HL-60 (cell line): ENCODE results near the gene SEPTIN11.

Experiments
- CTCF ChIP-seq: IDR thresholded peaks from one replicate; pipeline ENCODE4 v1.5.1; 2011; ENCODE audit warnings: low read length, control low read depth, inconsistent platforms; ENCODE audit not compliant: insufficient read depth
- GABPA ChIP-seq: IDR thresholded peaks from 2 replicates; pipeline ENCODE4 v1.6.1; 2012; ENCODE audit warnings: low read depth
- POLR2AphosphoS5 ChIP-seq: IDR thresholded peaks from 2 replicates; pipeline ENCODE4 v1.6.1; 2012; ENCODE audit warnings: low read depth
- REST ChIP-seq: IDR thresholded peaks from 2 replicates; pipeline ENCODE4 v1.6.1; 2012; ENCODE audit warnings: low read depth; ENCODE audit not compliant: insufficient replicate concordance
- SPI1 ChIP-seq: IDR thresholded peaks from 2 replicates; pipeline ENCODE4 v1.6.1; 2012; ENCODE audit warnings: low read depth, mild to moderate bottlenecking, borderline replicate concordance

GRCh38 chr4:76982638-76983584 lies 33.4 kb downstream of the SEPTIN11 start:
- TF ChIP-seq CTCF (no peak), POLR2AphosphoS5 (no peak), REST (no peak), GABPA (no peak), SPI1 (no peak)
